ENCODE results near the gene KIF3B.
"Not testable (repeated sequence)": the region's sequence is repeated elsewhere in the genome, so short reads cannot be mapped to it uniquely, and the experiment has no call there.

The KIF3B gene

DNA sequence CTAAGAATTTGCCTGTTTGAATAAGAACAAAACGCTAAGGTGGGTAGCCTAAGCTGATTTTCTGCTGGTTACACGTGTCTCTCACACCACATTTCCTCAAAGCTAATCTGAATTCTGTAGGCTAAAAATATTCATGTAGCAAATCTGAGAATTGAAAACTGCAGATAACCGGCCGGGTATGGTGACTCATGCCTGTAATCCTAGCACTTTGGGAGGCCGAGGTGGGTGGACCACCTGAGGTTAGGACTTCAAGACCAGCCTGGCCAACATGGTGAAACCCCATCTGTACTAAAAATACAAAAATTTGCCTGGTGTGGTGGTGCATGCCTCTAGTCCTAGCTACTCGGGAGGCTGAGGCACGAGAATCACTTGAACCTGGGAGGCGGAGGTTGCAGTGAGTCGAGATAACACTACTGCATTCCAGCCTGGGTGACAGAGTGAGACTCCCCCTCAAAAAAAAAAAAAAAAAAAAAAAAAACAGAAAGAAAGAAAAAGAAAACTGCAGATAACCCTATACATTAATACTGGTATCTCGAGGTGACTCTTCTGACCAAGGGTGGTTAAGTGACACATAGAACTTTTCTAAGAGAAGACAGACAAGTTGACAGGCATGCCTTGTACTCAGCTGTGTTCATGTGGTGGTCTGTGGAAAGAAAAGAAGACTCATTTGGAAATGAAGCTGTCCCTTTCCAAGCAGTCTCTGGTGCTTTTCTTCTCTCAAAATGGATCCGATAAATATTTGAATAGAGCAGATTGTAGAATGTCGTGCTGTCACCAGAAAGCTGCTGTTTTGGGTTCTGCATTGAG, 55.9 kb downstream of the KIF3B start:
- no peak for DNase-seq

DNA sequence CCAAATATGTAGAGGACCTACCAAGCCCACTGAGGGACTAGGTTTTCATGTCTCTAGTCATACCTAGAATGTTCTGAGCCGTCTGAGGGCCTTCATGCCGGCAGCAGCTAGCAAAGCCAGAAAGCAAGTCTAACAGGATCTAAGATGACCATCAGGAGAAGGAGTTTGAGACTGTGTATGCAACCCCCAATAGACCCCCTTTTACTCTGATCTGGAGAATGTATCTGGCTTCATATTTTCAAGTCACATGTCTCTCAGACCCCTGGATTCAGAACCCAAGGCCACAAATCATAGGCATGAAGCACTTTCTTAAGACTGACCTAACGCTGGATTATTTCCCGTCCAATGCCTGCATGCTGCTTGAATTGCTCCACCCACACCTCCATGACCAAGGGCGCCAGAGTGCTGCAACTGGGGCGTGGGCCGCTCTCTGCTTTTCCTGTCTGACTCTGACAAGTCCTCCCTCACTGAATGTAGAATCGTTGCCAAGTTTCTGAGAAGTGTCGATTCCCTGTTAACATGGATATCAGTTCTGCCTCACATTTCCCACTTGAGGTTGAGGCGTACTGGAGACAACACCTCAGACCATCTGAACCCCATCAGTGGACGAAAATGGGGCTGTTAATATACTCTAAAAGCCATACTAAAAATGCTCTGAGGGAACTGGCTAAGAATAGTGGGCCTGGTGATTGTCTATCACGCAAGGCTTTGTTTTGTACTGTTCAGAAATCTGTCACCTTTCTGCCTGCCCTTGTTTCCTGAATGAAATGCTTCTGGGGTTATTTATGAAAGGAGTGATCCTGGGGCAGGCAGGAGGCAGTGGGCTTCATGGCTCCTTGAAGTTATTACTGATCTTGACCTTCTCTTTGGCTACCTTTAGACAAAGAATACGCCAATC, 56.8 kb downstream of the KIF3B start:
- no peak for DNase-seq

DNA sequence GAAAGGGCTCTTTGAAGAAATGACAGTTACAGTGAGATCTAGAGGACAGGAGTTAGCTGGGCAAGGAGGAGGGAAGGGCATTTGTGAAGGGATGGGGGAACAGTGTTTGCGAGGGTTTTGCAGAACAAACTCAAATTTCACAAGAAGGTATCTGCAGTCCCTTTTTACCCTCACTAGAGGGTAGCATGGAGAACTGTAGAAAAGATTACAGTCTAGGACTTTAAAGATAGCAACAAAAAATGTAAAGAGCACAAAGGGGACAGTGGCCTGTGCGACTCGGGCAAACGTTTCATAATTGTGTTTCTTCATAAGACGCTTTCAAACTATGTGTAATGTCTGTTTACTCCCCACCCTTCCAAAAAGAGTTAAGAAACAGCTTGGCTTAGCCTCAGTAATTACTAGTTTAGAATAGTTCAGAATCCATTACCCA, 59.5 kb downstream of the KIF3B start:
- DNase-seq: no peak

DNA sequence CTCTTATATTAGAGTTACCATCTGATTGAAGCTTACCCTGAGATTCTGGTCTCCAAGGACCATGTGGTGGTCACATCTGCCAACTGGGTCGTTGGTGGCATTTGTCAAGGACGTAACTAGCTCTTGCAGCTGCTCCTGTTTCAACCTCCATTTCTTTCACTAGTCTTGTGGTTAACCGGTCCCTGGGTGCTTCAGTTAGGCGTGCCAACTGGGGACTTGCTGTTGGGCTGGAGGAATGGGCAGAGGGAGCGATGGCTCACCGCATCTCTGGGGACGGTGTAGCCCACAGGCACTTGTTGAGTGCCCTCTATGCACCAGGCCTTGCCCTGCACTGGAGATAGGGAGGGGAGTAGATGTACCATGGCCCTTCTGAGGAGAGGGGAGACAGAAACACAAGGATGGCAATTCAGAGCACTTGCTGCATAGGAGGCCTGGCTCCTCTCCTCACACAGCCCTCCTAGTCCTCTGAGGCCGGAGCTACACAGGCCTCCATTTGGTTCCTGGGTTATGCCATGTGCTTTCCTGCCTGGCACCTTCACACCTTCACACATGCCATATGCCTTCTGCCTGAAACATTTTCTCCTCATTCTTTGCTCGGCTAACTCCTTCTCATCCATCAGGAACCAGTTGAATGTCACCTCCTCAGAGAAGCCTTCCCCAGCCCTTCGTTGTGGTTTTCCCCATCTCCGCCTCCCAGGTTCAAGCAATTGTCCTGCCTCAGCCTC, 60.6 kb downstream of the KIF3B start:
- DNase-seq: no peak

DNA sequence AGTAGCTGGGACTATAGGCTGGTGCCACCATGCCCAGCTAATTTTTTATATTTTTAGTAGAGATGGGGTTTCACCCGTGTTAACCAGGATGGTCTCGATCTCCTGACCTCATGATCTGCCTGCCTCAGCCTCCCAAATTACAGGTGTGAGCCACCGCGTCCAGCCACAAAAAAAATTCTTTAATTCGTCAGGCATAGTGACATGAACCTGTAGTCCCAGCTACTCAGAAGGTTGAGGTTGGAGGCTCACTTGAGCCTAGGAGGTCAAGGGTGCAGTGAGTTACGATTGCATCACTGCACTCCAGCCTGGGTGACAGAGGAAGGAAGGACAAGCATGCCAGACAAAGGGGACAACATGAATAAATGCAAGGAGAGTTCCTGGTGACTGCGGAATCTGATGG, 61.2 kb downstream of the KIF3B start:
- no peak for DNase-seq

DNA sequence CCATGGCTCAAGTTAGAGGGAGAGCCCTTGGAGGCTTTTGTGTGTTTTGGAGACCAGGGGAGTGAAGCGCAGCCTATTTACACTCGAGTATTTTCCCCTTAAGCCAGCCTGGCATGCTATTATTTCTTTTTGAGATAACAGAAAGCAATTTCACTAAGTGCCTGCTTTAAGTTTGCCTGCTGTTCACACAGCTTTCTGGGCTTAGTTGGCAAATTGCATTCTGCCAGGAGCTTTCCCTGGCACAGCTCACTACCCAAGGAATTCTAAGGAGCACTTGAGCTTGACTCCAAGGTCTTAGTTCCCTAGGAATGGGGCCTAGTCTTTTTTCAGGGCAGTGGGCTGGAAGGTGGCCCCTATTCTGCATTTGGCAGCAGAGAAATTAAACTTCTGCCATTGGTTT, 61.7 kb downstream of the KIF3B start:
- DNase-seq: no peak

DNA sequence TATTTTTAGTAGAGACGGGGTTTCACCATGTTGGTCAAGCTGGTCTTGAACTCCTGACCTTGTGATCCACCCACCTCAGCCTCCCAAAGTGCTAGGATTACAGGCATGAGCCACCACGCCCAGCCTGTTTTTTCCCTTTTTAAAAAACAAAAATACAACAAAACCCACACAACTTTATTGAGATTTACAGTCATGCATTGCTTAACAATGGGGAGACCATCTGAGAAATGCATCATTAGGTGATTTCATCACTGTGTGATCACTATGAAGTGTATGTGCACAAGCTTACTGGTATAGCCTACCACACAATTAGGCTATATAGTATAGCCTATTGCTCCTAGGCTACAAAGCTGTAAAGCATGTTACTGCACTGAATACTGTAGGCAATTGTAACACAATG, 63.6 kb downstream of the KIF3B start:
- not testable (repeated sequence) for DNase-seq

DNA sequence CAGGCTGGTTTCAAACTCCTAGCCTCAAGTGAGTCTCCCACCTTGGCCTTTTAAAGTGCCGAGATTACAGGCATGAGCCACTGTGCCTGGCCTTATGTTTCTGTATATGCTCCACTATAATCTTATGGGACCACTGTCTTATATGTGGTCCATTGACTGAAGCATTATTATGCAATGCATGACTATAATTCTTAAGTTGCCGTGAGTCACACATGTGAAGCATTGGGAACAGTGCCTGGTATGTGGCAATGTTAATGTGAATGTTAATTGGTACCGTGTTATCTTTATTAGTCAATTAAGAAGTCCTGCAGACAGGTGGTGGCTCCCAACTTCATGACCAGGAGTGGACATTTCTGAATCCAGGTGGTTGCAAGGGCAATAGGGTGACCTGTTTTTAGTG, 66.0 kb downstream of the KIF3B start:
- no peak for DNase-seq

DNA sequence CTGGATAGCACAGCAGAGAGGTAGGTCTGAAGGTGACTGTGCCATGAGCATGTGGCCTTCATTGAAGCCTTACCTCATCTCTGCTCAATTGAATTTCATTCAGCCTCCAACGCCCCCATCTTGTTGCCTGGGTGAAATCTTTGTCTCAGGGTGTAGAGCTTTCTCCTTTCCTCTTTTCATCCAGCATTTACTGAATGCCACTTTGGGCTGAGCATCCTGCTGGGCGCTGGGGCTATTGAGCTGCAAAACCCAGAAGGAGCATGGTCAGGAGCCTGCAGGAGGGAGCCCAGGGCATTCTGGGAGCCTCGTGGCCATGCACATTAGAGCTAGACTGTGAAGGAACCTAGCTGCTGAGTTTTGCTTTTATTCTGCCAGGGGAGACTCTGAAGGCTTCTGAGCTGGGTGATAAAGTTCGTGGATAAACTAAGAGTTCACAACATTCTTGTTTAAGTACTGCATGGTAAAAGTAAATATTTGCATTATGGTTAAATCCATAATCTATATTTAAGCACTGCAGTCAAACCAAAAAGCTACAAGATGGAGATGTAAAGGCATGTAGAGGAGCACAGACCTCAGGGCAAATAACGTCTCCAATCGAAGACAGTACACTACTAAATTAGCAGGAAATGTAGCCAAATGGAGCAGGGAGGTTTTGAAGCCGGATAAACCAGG, 67.5 kb downstream of the KIF3B start:
- DNase-seq: no peak

DNA sequence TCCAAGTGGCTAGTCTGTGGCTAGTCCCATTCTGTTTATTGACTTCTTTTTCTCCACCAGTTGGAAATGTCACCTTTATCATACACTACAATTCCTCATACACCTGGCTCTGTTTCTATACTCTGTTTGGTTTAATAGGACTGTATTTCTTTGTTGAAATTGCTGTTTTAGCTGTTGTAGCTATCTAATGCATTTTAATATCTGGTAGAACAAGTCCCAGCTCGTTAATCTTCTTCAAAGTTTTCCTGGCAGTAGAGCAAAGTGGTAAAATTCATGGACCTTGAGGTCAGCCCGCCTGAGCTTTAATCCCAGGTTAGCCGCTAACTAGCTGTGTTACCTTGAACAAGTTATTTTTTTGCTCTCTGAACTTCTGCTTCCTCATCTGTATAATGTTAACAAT, 70.8 kb downstream of the KIF3B start:
- DNase-seq: no peak

DNA sequence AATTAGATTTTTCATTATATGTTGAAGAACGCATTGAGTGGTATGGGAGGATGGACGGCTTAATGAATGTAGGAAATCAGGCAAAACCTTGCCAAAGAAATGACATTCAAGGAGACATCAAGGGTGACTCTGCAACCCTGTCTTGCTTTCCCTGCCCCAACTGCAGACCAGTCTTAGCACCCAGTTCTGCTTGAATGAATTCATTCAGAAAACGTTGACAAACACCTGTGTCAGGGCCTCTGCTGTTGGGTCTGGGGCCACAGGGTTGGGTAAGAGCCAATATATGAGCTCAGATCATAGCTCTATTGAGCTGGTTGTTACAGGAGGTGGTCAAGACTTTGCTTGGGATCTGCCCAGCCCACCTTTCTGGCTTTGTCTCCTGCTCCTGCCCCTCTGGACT, 73.0 kb downstream of the KIF3B start:
- DNase-seq: no peak

DNA sequence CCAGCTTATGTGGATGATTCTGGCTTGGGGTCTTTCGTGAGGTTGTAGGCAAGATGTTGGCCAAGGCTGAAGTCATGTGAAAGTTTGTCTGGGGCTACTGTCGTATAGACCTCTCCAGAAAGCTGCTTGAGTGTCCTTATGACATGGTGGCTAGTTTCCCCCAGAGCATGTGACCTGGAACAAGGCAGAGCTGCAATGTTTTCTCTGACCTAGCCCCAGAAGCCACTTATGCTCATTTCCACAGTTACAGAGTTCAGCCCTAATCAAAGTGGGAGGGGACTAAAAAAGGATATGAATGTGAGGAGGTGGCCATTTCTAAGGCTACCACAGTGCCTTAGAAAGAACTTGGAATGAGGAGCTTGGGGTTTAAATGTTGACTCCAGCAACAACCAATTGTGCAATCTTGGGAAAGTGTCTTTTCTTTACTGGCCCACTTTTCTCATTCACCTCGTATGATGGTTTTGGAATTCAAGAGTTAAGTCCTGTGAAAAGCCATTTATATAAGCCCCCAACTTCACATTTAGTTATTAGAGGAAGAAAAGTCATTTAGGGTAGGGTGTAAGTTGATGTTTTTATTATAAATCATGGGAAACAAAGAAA, 74.8 kb downstream of the KIF3B start:
- DNase-seq: no peak

DNA sequence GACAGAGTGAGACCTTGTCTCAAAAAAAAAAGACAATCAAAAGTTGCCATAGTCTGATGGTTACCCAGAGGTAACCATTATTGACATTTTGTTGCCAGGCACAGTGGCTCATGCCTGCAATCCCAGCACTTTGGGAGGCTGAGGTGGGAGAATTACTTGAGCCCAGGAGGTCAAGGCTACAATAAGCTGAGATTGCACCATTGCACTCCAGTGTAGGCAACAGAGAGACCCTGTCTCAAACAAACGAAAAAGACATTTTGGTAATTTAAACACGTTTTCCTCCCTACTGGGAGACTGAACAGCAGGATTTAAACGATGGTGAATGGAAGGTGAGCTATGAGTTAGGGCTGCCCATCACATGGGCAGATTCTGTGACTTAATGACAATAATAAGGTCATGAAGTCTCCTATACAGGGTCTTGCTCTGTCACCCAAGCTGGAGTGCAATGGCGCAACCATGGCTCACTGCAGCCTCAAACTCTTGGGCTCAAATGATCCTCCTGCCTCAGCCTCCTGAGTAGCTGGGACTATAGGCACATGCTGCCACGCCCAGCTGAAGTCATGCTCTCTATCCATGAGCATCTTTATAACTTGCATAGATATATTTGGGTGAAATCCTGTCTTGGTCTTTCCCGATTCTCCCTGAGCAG, 76.5 kb downstream of the KIF3B start:
- DNase-seq: no peak

DNA sequence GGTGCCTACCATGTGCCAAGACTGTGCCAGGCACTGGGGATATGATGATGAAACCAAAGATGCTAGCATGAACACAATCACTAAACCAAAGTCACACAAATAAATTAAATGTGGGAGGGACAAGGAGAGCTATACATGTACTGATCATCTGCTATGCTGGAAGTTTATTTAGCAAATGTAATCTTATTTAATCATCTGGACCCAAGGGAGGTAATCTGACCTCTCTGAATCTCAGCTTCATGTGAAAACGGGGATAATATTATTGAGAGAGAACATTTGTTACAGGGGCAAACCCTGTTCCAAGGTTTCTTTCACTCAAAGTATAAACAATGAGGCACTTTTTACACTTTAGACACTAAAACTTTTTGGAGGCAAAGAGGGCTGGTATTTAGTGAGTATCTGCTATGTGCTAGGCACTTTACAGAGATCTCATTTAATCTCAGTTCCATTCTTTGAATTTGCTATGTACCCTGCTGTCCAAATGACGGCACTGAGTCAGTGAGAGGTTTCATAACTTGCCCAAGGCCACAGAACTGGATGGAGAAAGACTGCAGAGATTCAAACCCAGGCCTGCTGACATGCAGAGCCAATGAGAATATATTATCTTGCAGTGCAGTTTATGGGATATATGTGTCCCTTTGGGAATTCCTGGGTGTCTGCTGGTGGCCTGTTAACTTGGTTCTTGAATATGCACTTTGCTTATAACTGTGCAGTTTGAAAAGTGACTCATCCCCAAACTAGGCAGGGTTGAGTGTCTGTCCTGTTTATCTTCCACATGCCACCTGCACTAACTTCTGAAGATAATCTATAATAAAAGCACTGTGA, 77.4 kb downstream of the KIF3B start:
- DNase-seq: no peak

DNA sequence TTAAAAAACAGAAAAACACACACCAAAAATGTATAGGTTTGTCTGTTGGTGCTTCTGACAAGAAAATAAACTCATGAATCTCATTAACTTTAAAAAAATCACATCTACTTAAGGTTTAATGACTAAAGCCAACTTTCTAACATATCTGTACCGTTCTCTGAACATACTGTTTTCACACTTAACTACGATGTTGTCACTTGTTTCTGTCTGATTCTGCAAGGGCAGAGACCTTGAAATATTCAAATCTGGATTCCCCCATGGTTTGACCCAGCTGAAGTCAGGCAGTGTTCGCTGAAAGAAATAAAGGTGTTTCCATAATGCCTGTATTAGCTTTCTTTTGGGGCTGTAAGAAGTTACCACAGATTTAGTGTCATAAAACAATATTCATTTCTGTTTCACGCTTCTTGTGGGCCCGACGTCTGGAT, 78.0 kb downstream of the KIF3B start:
- no peak for DNase-seq

DNA sequence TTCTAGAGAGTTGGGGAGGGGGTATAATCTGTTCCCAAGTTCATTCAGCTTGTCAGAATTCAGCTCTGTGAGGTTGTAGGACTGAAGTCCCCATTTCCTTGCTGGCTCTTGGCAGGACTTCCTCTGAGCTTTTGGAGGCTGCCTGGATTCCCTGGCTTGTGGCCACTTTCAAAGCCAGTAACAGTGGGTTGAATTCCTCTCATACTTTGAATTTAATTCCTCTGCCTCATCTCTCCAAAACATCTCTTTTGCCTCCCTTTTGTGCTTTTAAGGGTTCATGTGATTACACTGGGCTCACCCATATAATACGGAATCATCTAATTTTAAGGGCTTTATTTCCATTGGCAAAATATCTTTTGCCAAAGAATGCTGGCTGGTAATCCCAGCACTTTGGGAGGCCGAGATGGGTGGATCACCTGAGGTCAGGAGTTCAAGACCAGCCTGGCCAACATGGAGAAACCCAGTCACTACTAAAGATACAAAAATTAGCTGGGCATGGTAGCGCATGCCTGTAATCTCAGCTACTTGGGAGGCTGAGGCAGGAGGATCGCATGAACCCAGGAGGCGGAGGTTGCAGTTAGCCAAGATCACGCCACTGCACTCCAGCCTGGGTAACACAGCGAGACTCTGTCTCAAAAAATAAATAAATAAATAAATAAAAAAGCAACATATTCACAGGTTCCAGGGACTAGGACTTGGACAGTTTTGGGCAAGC, 78.6 kb downstream of the KIF3B start:
- DNase-seq: not testable (repeated sequence)

DNA sequence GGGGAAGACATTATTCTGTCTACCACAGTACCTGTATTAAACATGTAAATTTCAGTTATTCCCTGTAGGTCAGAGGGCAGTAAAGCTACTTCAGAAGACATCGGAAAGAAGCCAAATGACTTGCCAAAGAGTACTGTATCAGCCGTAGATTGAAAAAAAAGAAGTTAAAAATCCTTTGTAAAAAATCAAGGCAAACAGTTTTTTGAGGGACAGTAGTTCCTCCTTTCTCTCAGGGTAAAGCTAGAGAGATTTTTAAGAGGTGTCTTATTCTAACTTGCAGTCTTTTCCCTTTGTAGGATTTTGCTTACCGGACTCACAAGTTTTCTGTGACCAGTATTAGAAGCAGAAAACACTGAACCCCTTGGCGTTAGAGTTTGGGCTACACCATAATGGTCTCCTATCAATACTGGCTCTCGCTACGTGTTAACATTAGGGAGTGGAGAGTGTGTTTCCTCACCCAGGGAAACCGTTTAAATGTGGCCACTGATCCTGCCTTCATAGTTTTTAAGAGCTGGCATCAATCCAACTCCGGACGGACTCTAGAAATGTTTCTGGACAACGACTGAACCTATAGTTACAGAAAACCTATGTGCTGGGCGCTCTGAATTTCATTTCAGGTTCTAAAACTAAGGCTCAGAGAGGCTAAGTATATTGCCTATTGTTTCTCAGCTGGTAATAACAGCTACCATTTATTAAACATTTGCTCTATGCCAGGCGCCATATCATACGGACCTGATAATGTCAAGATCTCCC, 79.3 kb downstream of the KIF3B start:
- no peak for DNase-seq

DNA sequence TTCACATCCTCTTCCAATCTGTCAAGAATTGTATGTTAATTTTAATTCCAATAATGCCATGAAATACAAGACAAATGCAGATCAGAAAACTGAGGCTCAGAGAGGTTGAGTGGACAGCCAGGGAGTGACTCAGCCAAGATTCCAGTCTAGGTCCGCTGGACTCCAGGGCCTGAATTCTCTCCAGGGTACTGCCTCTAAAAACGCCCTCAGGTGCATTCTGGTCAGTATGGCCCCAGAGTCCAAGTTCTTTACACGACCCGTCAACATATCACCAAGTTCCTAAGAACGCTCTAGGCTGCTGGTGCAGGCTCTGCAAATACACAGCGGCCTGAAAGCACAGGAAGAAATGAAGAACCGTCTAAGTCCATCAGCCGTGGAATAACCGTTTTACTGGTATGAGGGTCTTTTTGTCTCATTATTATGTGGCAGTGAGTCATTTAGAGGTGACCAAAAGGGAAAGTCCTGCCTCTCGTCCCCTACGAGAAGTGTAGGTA, 80.0 kb downstream of the KIF3B start:
- DNase-seq: no peak

Measured in NCI-H2107 (cell line).